Stomach (tissue), 9 donors: Measurements from ENCODE around the gene HSPB7. TPM values are rescaled to one million over a fixed set of nuclear protein-coding genes. Genes with fewer than 3 reads are reported as not detected.

Experiments
- DNase-seq, 2 donors: peaks; one replicate each; pipeline versions ENCODE4 v3.0.0 to v3.0.0-alpha.2; 2013 to 2019
- H3K27ac ChIP-seq, 5 donors: fragments of 200-600 bp in 4 of 5; sonication (generic) in 4 of 5; one replicate each; pipeline ENCODE4 v1.5.1; 2013 to 2019; ENCODE audit warnings: mild to moderate bottlenecking in 1 of 5, moderate library complexity in 1 of 5
- H3K27me3 ChIP-seq, 3 donors: fragments of 200-600 bp; sonication (generic); one replicate each; pipeline ENCODE4 v1.5.1; 2017 to 2019; ENCODE audit warnings: mixed run types in 1 of 3
- H3K36me3 ChIP-seq, 4 donors: fragments of 200-600 bp; sonication (generic); 1 replicate in 3 of 4; 2 replicates in 1 of 4; pipeline ENCODE4 v1.5.1; 2016 to 2019
- H3K4me1 ChIP-seq, 4 donors: fragments of 200-600 bp; sonication (generic); one replicate each; pipeline ENCODE4 v1.5.1; 2016 to 2019
- H3K4me3 ChIP-seq, 4 donors: fragments of 200-600 bp; sonication (generic) in 3 of 4; one replicate each; pipeline ENCODE4 v1.5.1; 2016 to 2019; ENCODE audit warnings: mild to moderate bottlenecking in 1 of 4
- H3K9me3 ChIP-seq, 4 donors: fragments of 200-600 bp; sonication (generic); one replicate each; pipeline ENCODE4 v1.5.1; 2016 to 2019
- CTCF ChIP-seq, 7 experiments: fragments of 450-650 bp in 4 of 7; fragments of 200-600 bp in 3 of 7; sonication (generic) in 3 of 7; IDR thresholded peaks; one replicate each; pipeline ENCODE4 v1.5.1; 2016 to 2019; ENCODE audit warnings: antibody characterized with exemption in 7 of 7, control low read depth in 2 of 7, mild to moderate bottlenecking in 1 of 7
- EP300 ChIP-seq: sonication (generic); formaldehyde crosslinking; IDR thresholded peaks from one replicate; pipeline ENCODE4 v1.6.1; 2017; ENCODE audit warnings: antibody characterized with exemption
- POLR2A ChIP-seq, 4 donors: fragments of 450-650 bp; IDR thresholded peaks; one replicate each; pipeline ENCODE4 v1.6.1; 2016; ENCODE audit warnings: antibody characterized with exemption in 4 of 4, control low read depth in 2 of 4, mild to moderate bottlenecking in 1 of 4, moderate library complexity in 1 of 4
- POLR2AphosphoS5 ChIP-seq, 3 donors: sonication (generic); formaldehyde crosslinking; IDR thresholded peaks; one replicate each; pipeline ENCODE4 v1.6.1; 2016; ENCODE audit warnings: antibody characterized with exemption in 3 of 3
- WGBS, 5 donors: extraction: QIAGEN DNeasy Blood & Tissue Kit in 3 of 5; methylation state at CpG; one replicate each; pipeline versions ENCODE4 v1.1.5 to v1.1.7; 2013 to 2018; 5-methylcytosine and 5-hydroxymethylcytosine counted together
- intact Hi-C: fragments of 100-400 bp; cut with DNase I; formaldehyde crosslinking; loops from one replicate; pipeline ENCODE4 v1.15.1; 2023; ENCODE audit warnings: low total_unique reads
- polyA plus RNA-seq, 3 donors: library from polyadenylated mRNA; stranded (reverse); fragments of 200-250 nt; gene quantifications; one replicate each; pipeline ENCODE4 v1.2.3, GENCODE V29; 2013
- total RNA-seq, 5 donors: library from RNA; depleted of rRNA; stranded (reverse); fragments of >200 nt; gene quantifications; one replicate each; pipeline versions ENCODE4 v1.1.0 to v1.2.3, GENCODE V29; 2014 to 2016
- donor health status: healthy with polysubstance abuse.
- donor health status: Bipolar disorder and iron deficiency.
- donor health status: healthy.

Gene HSPB7
- total and polyA plus RNA-seq, 8 donors = 9.9 to 83.5 (median 23.8) TPM

- Histone ChIP-seq H3K4me1 (peaks cover 0 to 10% (median 0%) of the 10 kb centered on the region in 4 donors), H3K4me3 (no peak overlapping the region), H3K9me3 (no peaks in the 10 kb centered on the region), H3K27ac (no peak overlapping the region), H3K27me3 (no peaks in the 10 kb centered on the region), H3K36me3 (no peaks in the 10 kb centered on the region)
- no peak for TF ChIP-seq POLR2AphosphoS5 (IDR thresholded peaks at IDR 0.05)
- no peak for TF ChIP-seq POLR2A (IDR thresholded peaks at IDR 0.05)
- no peak for TF ChIP-seq CTCF (IDR thresholded peaks at IDR 0.05)
- TF ChIP-seq EP300 = no peak
- no peak for DNase-seq
- intact Hi-C loops = loop anchor here (10.0 kb wide), 1 partner anchor 177 kb away; no protein-coding TSS in a partner anchor
- 86 to 93% (median 89%) methylated on average over 7 of the region's 7 CpGs for WGBS, 5 donors
Observed at GRCh38 chr1:15992187-15992553, 25.7 kb downstream of the HSPB7 start.

- whole genome bisulfite sequencing, 5 donors = 84 to 91% (median 85%) methylated on average over 7 to 11 of the region's 11 CpGs
- TF ChIP-seq POLR2A (IDR thresholded peaks at IDR 0.05) (no peak), EP300 (no peak), CTCF (IDR thresholded peaks at IDR 0.05) (no peak), POLR2AphosphoS5 (IDR thresholded peaks at IDR 0.05) (no peak)
- no peak for DNase-seq
- no peaks in the 10 kb centered on the region for H3K9me3 ChIP-seq
- intact Hi-C loops = loop anchor here (10.0 kb wide), 1 partner anchor 177 kb away; no protein-coding TSS in a partner anchor
- H3K36me3 ChIP-seq = no peaks in the 10 kb centered on the region
- peaks cover 0 to 10% (median 0%) of the 10 kb centered on the region in 4 donors for H3K4me1 ChIP-seq
- no peak overlapping the region for H3K4me3 ChIP-seq
- no peak overlapping the region for H3K27ac ChIP-seq
- H3K27me3 ChIP-seq = no peaks in the 10 kb centered on the region
Observed at GRCh38 chr1:15991427-15992186, 26.2 kb downstream of the HSPB7 start.

- Histone ChIP-seq H3K36me3 (no peaks in the 10 kb centered on the region), H3K4me1 (peaks cover 0 to 5% (median 0%) of the 10 kb centered on the region in 4 donors), H3K27ac (no peak overlapping the region), H3K9me3 (no peaks in the 10 kb centered on the region), H3K27me3 (no peaks in the 10 kb centered on the region), H3K4me3 (no peak overlapping the region)
- no peak for DNase-seq
- TF ChIP-seq EP300 (no peak), POLR2AphosphoS5 (IDR thresholded peaks at IDR 0.05) (no peak), POLR2A (IDR thresholded peaks at IDR 0.05) (no peak), CTCF (IDR thresholded peaks at IDR 0.05) (no peak)
- whole genome bisulfite sequencing, 5 donors = 48 to 59% (median 54%) methylated on average over 9 of the region's 9 CpGs
- intact Hi-C loops = loop anchor here (10.0 kb wide), 1 partner anchor 175 kb away; no protein-coding TSS in a partner anchor
Observed at GRCh38 chr1:15989776-15990175, 28.1 kb downstream of the HSPB7 start.

GRCh38 chr1:15988856-15989736, 28.7 kb downstream of the HSPB7 start:
- H3K4me1 ChIP-seq = no peaks in the 10 kb centered on the region
- H3K9me3 ChIP-seq = no peaks in the 10 kb centered on the region
- DNase-seq = no peak
- intact Hi-C loops = no loop called here
- H3K27me3 ChIP-seq = no peaks in the 10 kb centered on the region
- no peak overlapping the region for H3K27ac ChIP-seq
- TF ChIP-seq POLR2AphosphoS5 (IDR thresholded peaks at IDR 0.05) = no peak
- TF ChIP-seq EP300 = no peak
- TF ChIP-seq POLR2A (IDR thresholded peaks at IDR 0.05) = no peak
- 81 to 85% (median 84%) methylated on average over 9 to 13 of the region's 13 CpGs for WGBS, 5 donors
- no peak overlapping the region for H3K4me3 ChIP-seq
- H3K36me3 ChIP-seq = no peaks in the 10 kb centered on the region
